Osteoblast (primary cell): ENCODE measurements around the gene DNAJC1. TPM values are rescaled to one million over a fixed set of nuclear protein-coding genes. Genes with fewer than 3 reads are reported as not detected.
A peak's percentile ranks its signal among the peaks of the same experiment; 100 is the strongest.
"Not testable (repeated sequence)": the region's sequence is repeated elsewhere in the genome, so short reads cannot be mapped to it uniquely, and the experiment has no call there.

Experiments used
- DNase-seq: peaks from one replicate; pipeline ENCODE4 v3.0.0; 2011; ENCODE audit warnings: low spot score, mixed read lengths; ENCODE audit not compliant: insufficient read length; ENCODE audit errors: missing footprints
- H2AFZ ChIP-seq: 2 replicates; pipeline ENCODE4 v1.6.0; 2011; ENCODE audit warnings: mild to moderate bottlenecking, low read length
- H3K27ac ChIP-seq: 2 replicates; pipeline ENCODE4 v1.5.1; 2011; ENCODE audit warnings: mild to moderate bottlenecking, low read depth, low read length, moderate library complexity
- H3K27me3 ChIP-seq: 2 replicates; pipeline ENCODE4 v1.6.0; 2012; ENCODE audit warnings: mild to moderate bottlenecking, control low read depth, inconsistent platforms, low read length, moderate library complexity; ENCODE audit not compliant: insufficient read depth
- H3K36me3 ChIP-seq: 2 replicates; pipeline ENCODE4 v1.5.1; 2011; ENCODE audit warnings: mild to moderate bottlenecking, low read length, control low read depth, moderate library complexity; ENCODE audit not compliant: insufficient read depth
- H3K4me1 ChIP-seq: 2 replicates; pipeline ENCODE4 v1.5.1; 2011; ENCODE audit warnings: mild to moderate bottlenecking, low read length, control low read depth, moderate library complexity; ENCODE audit not compliant: insufficient read depth
- H3K4me2 ChIP-seq: 2 replicates; pipeline ENCODE4 v1.6.0; 2011; ENCODE audit warnings: mild to moderate bottlenecking, low read length; ENCODE audit not compliant: insufficient read depth
- H3K4me3 ChIP-seq: fragments of 200-600 bp; sonication (generic); 3 replicates; pipeline ENCODE4 v1.5.1; 2012; ENCODE audit warnings: mild to moderate bottlenecking, low read length, inconsistent platforms; ENCODE audit not compliant: insufficient read depth
- H3K79me2 ChIP-seq: 2 replicates; pipeline ENCODE4 v1.6.0; 2012; ENCODE audit warnings: mild to moderate bottlenecking, low read length, control low read depth, inconsistent platforms; ENCODE audit not compliant: insufficient read depth
- H3K9me3 ChIP-seq: 2 replicates; pipeline ENCODE4 v1.5.1; 2011; ENCODE audit warnings: low read depth, low read length, control low read depth
- H4K20me1 ChIP-seq: 2 replicates; pipeline ENCODE4 v1.6.0; 2012; ENCODE audit warnings: mild to moderate bottlenecking, low read length, control low read depth; ENCODE audit not compliant: insufficient read depth
- total RNA-seq: library from RNA; depleted of rRNA; stranded (reverse); fragments of >200 nt; gene quantifications from 2 replicates; pipeline ENCODE4 v1.2.3, GENCODE V29; 2012
- TF ChIP-seq, protein P1 (sequence below): IDR thresholded peaks from 2 replicates; pipeline ENCODE4 v1.5.1; 2011; ENCODE audit warnings: mild to moderate bottlenecking, low read depth, low read length, moderate library complexity; ENCODE audit errors: extremely low read depth

The DNAJC1 gene
- total RNA-seq, 1 donor = 83.2 TPM

- no peaks in the 10 kb centered on the region for H4K20me1 ChIP-seq
- no peaks in the 10 kb centered on the region for H3K79me2 ChIP-seq
- peaks cover 6% of the 10 kb centered on the region for H3K36me3 ChIP-seq
- H3K9me3 ChIP-seq = no peaks in the 10 kb centered on the region
- H3K4me2 ChIP-seq = no peak overlapping the region
- H3K4me1 ChIP-seq = no peaks in the 10 kb centered on the region
- H3K4me3 ChIP-seq = no peak overlapping the region
- no peak for DNase-seq
- no peak overlapping the region for H3K27ac ChIP-seq
- TF ChIP-seq, protein P1, sequence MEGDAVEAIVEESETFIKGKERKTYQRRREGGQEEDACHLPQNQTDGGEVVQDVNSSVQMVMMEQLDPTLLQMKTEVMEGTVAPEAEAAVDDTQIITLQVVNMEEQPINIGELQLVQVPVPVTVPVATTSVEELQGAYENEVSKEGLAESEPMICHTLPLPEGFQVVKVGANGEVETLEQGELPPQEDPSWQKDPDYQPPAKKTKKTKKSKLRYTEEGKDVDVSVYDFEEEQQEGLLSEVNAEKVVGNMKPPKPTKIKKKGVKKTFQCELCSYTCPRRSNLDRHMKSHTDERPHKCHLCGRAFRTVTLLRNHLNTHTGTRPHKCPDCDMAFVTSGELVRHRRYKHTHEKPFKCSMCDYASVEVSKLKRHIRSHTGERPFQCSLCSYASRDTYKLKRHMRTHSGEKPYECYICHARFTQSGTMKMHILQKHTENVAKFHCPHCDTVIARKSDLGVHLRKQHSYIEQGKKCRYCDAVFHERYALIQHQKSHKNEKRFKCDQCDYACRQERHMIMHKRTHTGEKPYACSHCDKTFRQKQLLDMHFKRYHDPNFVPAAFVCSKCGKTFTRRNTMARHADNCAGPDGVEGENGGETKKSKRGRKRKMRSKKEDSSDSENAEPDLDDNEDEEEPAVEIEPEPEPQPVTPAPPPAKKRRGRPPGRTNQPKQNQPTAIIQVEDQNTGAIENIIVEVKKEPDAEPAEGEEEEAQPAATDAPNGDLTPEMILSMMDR = no peak
- no peak overlapping the region for H2AFZ ChIP-seq
- H3K27me3 ChIP-seq = no peaks in the 10 kb centered on the region
These were observed 132.7 kb downstream of the DNAJC1 start for GRCh38 chr10:21870849-21871248.

GRCh38 chr10:21869087-21869486 is 134.4 kb downstream of the DNAJC1 start:
- not testable (repeated sequence) for DNase-seq, H3K4me1 ChIP-seq, H3K9me3 ChIP-seq, H3K4me2 ChIP-seq, H3K27ac ChIP-seq, H4K20me1 ChIP-seq, H3K36me3 ChIP-seq, H2AFZ ChIP-seq, H3K4me3 ChIP-seq, H3K27me3 ChIP-seq, H3K79me2 ChIP-seq

GRCh38 chr10:21860718-21861117 is 142.8 kb downstream of the DNAJC1 start:
- H3K4me2 ChIP-seq = no peak overlapping the region
- TF ChIP-seq, protein P1 = no peak
- no peaks in the 10 kb centered on the region for H3K4me1 ChIP-seq
- DNase-seq = peak; percentile 54
- H3K4me3 ChIP-seq = no peak overlapping the region
- no peaks in the 10 kb centered on the region for H4K20me1 ChIP-seq
- no peaks in the 10 kb centered on the region for H3K36me3 ChIP-seq
- H2AFZ ChIP-seq = no peak overlapping the region
- no peaks in the 10 kb centered on the region for H3K79me2 ChIP-seq
- H3K9me3 ChIP-seq = no peaks in the 10 kb centered on the region
- no peaks in the 10 kb centered on the region for H3K27me3 ChIP-seq
- H3K27ac ChIP-seq = no peak overlapping the region

GRCh38 chr10:21858455-21858854 is 145.1 kb downstream of the DNAJC1 start:
- H3K27me3 ChIP-seq = no peaks in the 10 kb centered on the region
- H3K27ac ChIP-seq = no peak overlapping the region
- no peak overlapping the region for H2AFZ ChIP-seq
- H3K79me2 ChIP-seq = no peaks in the 10 kb centered on the region
- DNase-seq = no peak
- H3K9me3 ChIP-seq = no peaks in the 10 kb centered on the region
- no peaks in the 10 kb centered on the region for H3K4me1 ChIP-seq
- H3K36me3 ChIP-seq = no peaks in the 10 kb centered on the region
- H3K4me3 ChIP-seq = no peak overlapping the region
- no peak overlapping the region for H3K4me2 ChIP-seq
- TF ChIP-seq, protein P1 = no peak
- H4K20me1 ChIP-seq = no peaks in the 10 kb centered on the region
